ENCODE measurements around the gene SEMA4B. TPM values are rescaled to one million over a fixed set of nuclear protein-coding genes. Genes with fewer than 3 reads are reported as not detected.
A peak's percentile ranks its signal among the peaks of the same experiment; 100 is the strongest.

SEMA4B gene
- total and polyA plus RNA-seq, 9 of the 15 experiments (the other 6 are each of a cell fraction or from before 2014, with no cell fraction given): 1.3 to 33.6 (median 11.0) TPM

GRCh38 chr15:90234096-90234988, 33.2 kb downstream of the SEMA4B start, which contains the start of gene GDPGP1:
GDPGP1 (plus strand) TSS chr15:90234209; CDS start chr15:90240909, 6,700 bp downstream.
- intact Hi-C loops (cut with micrococcal nuclease): loop anchor here (2.0 to 5.0 kb wide), 2 partner anchors 32 to 53 kb away; no protein-coding TSS in a partner anchor
- no peak for DNase-seq (ENCODE audit: extremely low read depth in 1 of 4, low spot score in 3 of 4)
- H3K9me1 ChIP-seq (ENCODE audit: control insufficient read depth, insufficient read depth, low read length): no peaks in the 10 kb centered on the region
- H3K27ac ChIP-seq (ENCODE audit: extremely low read depth, low read depth, low read length): peak within 1 kb of the TSS; percentile 83
- POLR2A ChIA-PET: interaction anchor here (0.5 to 2.0 kb wide), 15 partner anchors 10 to 671 kb away, joined by 3 to 15 read pairs (median 4); partner anchors contain the start of genes IDH2, SEMA4B and TTLL13
- in situ Hi-C loops (cut with MboI): loop anchor here (10.0 kb wide), 1 partner anchor 450 kb away; no protein-coding TSS in a partner anchor
- CTCF ChIA-PET (ENCODE audit: low intra/inter-chr PET ratio): no interaction called here
- H3K4me1 ChIP-seq (replicated peaks in 1 of 2; ENCODE audit: control insufficient read depth in 2 of 2, insufficient read depth in 2 of 2, low read length in 2 of 2): peaks cover 9 to 35% of the 10 kb centered on the region in 2 experiments; a peak in 4 of 5 replicates
- peaks cover 50% of the 10 kb centered on the region for H3K36me3 ChIP-seq (ENCODE audit: control insufficient read depth, insufficient read depth, low read length)
- ATAC-seq: no peak
- peaks cover 32% of the 10 kb centered on the region for H3K79me2 ChIP-seq (ENCODE audit: control insufficient read depth, insufficient read depth, low read length)
- H3K4me3 ChIP-seq: peak within 1 kb of the TSS; percentile 78
- 3% methylated on average over 28 of the region's 49 CpGs for WGBS (ENCODE audit: insufficient coverage, low coverage, missing lambda C conversion rate)
- 0 out of 2 replicates have a peak, but pooled peaks cover 4% of the 10 kb centered on the region for H4K20me1 ChIP-seq (replicated peaks; ENCODE audit: control insufficient read depth, insufficient read depth, low read length)
- H3K27me3 ChIP-seq (ENCODE audit: control insufficient read depth in 2 of 2, insufficient read depth in 2 of 2, low read length in 2 of 2): no peaks in the 10 kb centered on the region
- BruUV-seq (replicated peaks): no TSS peak
- no peaks in the 10 kb centered on the region for H3K9me3 ChIP-seq (replicated peaks; ENCODE audit: control insufficient read depth, insufficient read depth, low read depth, low read length)
- no peak for FAIRE-seq
- peak within 1 kb of the TSS; percentile 93 for H2AFZ ChIP-seq (ENCODE audit: low read depth, low read length)
- H3K9ac ChIP-seq (ENCODE audit: insufficient read depth in 1 of 2, low read depth in 2 of 2, low read length in 2 of 2): peak within 1 kb of the TSS; percentile 79 to 93
- H3K4me2 ChIP-seq (ENCODE audit: insufficient read depth, low read length): peak within 1 kb of the TSS; percentile 94
- TF ChIP-seq FOSL1 (tag; conservative IDR thresholded peaks at IDR 0.05) (peak; percentile 84), RBBP5 (IDR thresholded peaks at IDR 0.05; ENCODE audit: borderline replicate concordance, insufficient read depth, low read length, poor library complexity, severe bottlenecking) (peak; percentile 36), OTX1 (CRISPR knock-in tag; IDR thresholded peaks at IDR 0.05) (0 out of 2 replicates have a peak, but pooled peaks have one; percentile 29), PATZ1 (CRISPR knock-in tag; IDR thresholded peaks at IDR 0.05; ENCODE audit: borderline replicate concordance) (0 out of 2 replicates have a peak, but pooled peaks have one; percentile 50), SMAD4 (CRISPR knock-in tag; conservative IDR thresholded peaks at IDR 0.05) (0 out of 2 replicates have a peak, but pooled peaks have one; percentile 34), TFAP4 (CRISPR knock-in tag; IDR thresholded peaks at IDR 0.05; ENCODE audit: borderline replicate concordance) (no peak), ZBTB1 (CRISPR knock-in tag; IDR thresholded peaks at IDR 0.05; ENCODE audit: borderline replicate concordance, low read depth) (peak; percentile 49; the same call in 1 of the 2 replicates)
